Activated naive CD8-positive, alpha-beta T cell treated with anti-CD3 and anti-CD28 coated beads for 36 hours (primary cell): ENCODE data around the gene PRKCH. TPM values are rescaled to one million over a fixed set of nuclear protein-coding genes. Genes with fewer than 3 reads are reported as not detected.
A peak's percentile ranks its signal among the peaks of the same experiment; 100 is the strongest.

ENCODE experiments used
- DNase-seq: peaks from one replicate; pipeline ENCODE4 v3.0.0; 2021
- H3K27ac Mint-ChIP-seq: one replicate; pipeline ENCODE4 v1.8.0; 2022; ENCODE audit warnings: mild to moderate bottlenecking, moderate library complexity, mixed read lengths
- H3K27me3 Mint-ChIP-seq: one replicate; pipeline ENCODE4 v1.8.0; 2022; ENCODE audit warnings: mild to moderate bottlenecking, mixed read lengths
- H3K36me3 Mint-ChIP-seq: one replicate; pipeline ENCODE4 v1.8.0; 2021; ENCODE audit warnings: mild to moderate bottlenecking, mixed read lengths
- H3K4me1 Mint-ChIP-seq: one replicate; pipeline ENCODE4 v1.8.0; 2021; ENCODE audit warnings: mixed read lengths
- H3K4me3 Mint-ChIP-seq: one replicate; pipeline ENCODE4 v1.8.0; 2022; ENCODE audit warnings: mild to moderate bottlenecking, moderate library complexity, mixed read lengths
- H3K9me3 Mint-ChIP-seq: one replicate; pipeline ENCODE4 v1.8.0; 2022; ENCODE audit warnings: mixed read lengths
- total RNA-seq, 2 experiments: library from RNA; stranded (reverse); gene quantifications; one replicate each; pipeline ENCODE4 v1.2.3, GENCODE V29; 2021

The PRKCH gene
- total RNA-seq, 2 experiments from 2014 or later: 176 to 177 TPM

GRCh38 chr14:61472011-61472672 lies 150.8 kb downstream of the PRKCH start:
- Mint-ChIP-seq H3K27me3 (no peaks in the 10 kb centered on the region), H3K4me1 (peaks cover 85% of the 10 kb centered on the region), H3K4me3 (peak overlapping the region; percentile 77), H3K36me3 (peaks cover 69% of the 10 kb centered on the region), H3K27ac (peak overlapping the region; percentile 91), H3K9me3 (peaks cover 5% of the 10 kb centered on the region)
- peak; percentile 53 for DNase-seq

GRCh38 chr14:61472801-61473376 lies 151.5 kb downstream of the PRKCH start:
- no peaks in the 10 kb centered on the region for H3K27me3 Mint-ChIP-seq
- peaks cover 88% of the 10 kb centered on the region for H3K4me1 Mint-ChIP-seq
- peak; percentile 67 for DNase-seq
- H3K4me3 Mint-ChIP-seq: peak overlapping the region; percentile 77
- peaks cover 5% of the 10 kb centered on the region for H3K9me3 Mint-ChIP-seq
- peaks cover 65% of the 10 kb centered on the region for H3K36me3 Mint-ChIP-seq
- peak overlapping the region; percentile 91 for H3K27ac Mint-ChIP-seq

- peaks cover 89% of the 10 kb centered on the region for H3K4me1 Mint-ChIP-seq
- peaks cover 66% of the 10 kb centered on the region for H3K36me3 Mint-ChIP-seq
- H3K27me3 Mint-ChIP-seq: no peaks in the 10 kb centered on the region
- H3K9me3 Mint-ChIP-seq: peaks cover 5% of the 10 kb centered on the region
- H3K27ac Mint-ChIP-seq: peak overlapping the region; percentile 91
- no peak for DNase-seq
- peak overlapping the region; percentile 3 for H3K4me3 Mint-ChIP-seq
Measured at GRCh38 chr14:61474015-61474414, 152.6 kb downstream of the PRKCH start.

- Mint-ChIP-seq H3K36me3 (peaks cover 61% of the 10 kb centered on the region), H3K27me3 (no peaks in the 10 kb centered on the region), H3K4me1 (peaks cover 90% of the 10 kb centered on the region), H3K4me3 (no peak overlapping the region), H3K27ac (peak overlapping the region; percentile 91), H3K9me3 (peaks cover 5% of the 10 kb centered on the region)
- no peak for DNase-seq
Measured at GRCh38 chr14:61474701-61475100, 153.3 kb downstream of the PRKCH start.

- DNase-seq: no peak
- H3K4me3 Mint-ChIP-seq: peak overlapping the region; percentile 24
- H3K36me3 Mint-ChIP-seq: peaks cover 55% of the 10 kb centered on the region
Measured at GRCh38 chr14:61475316-61475715, 153.9 kb downstream of the PRKCH start.

GRCh38 chr14:61476105-61476753 lies 154.8 kb downstream of the PRKCH start:
- peak overlapping the region; percentile 76 for H3K4me3 Mint-ChIP-seq
- H3K4me1 Mint-ChIP-seq: peaks cover 90% of the 10 kb centered on the region
- H3K9me3 Mint-ChIP-seq: peaks cover 5% of the 10 kb centered on the region
- DNase-seq: no peak
- peak overlapping the region; percentile 93 for H3K27ac Mint-ChIP-seq
- H3K36me3 Mint-ChIP-seq: peaks cover 53% of the 10 kb centered on the region
- no peaks in the 10 kb centered on the region for H3K27me3 Mint-ChIP-seq

More at GRCh38 chr14:61475316-61475715, 153.9 kb downstream of the PRKCH start:
- no peaks in the 10 kb centered on the region for H3K27me3 Mint-ChIP-seq
- H3K27ac Mint-ChIP-seq: peak overlapping the region; percentile 91
- H3K4me1 Mint-ChIP-seq: peaks cover 90% of the 10 kb centered on the region
- peaks cover 5% of the 10 kb centered on the region for H3K9me3 Mint-ChIP-seq

- peaks cover 5% of the 10 kb centered on the region for H3K9me3 Mint-ChIP-seq
- peak overlapping the region; percentile 93 for H3K27ac Mint-ChIP-seq
- peak; percentile 59 for DNase-seq
- H3K27me3 Mint-ChIP-seq: no peaks in the 10 kb centered on the region
- peak overlapping the region; percentile 76 for H3K4me3 Mint-ChIP-seq
- peaks cover 56% of the 10 kb centered on the region for H3K36me3 Mint-ChIP-seq
- H3K4me1 Mint-ChIP-seq: peaks cover 90% of the 10 kb centered on the region
Measured at GRCh38 chr14:61476754-61477410, 155.5 kb downstream of the PRKCH start.

GRCh38 chr14:61477712-61478462 lies 156.5 kb downstream of the PRKCH start:
- H3K27me3 Mint-ChIP-seq: no peaks in the 10 kb centered on the region
- peak overlapping the region; percentile 93 for H3K27ac Mint-ChIP-seq
- peak overlapping the region; percentile 76 for H3K4me3 Mint-ChIP-seq
- peaks cover 5% of the 10 kb centered on the region for H3K9me3 Mint-ChIP-seq
- H3K4me1 Mint-ChIP-seq: peaks cover 90% of the 10 kb centered on the region
- H3K36me3 Mint-ChIP-seq: peaks cover 60% of the 10 kb centered on the region
- DNase-seq: peak; percentile 55

- H3K27ac Mint-ChIP-seq: peak overlapping the region; percentile 93
- H3K27me3 Mint-ChIP-seq: no peaks in the 10 kb centered on the region
- peaks cover 59% of the 10 kb centered on the region for H3K36me3 Mint-ChIP-seq
- DNase-seq: peak; percentile 45
- H3K4me3 Mint-ChIP-seq: peak overlapping the region; percentile 76
- peaks cover 89% of the 10 kb centered on the region for H3K4me1 Mint-ChIP-seq
- peaks cover 2% of the 10 kb centered on the region for H3K9me3 Mint-ChIP-seq
Measured at GRCh38 chr14:61478971-61479473, 157.6 kb downstream of the PRKCH start.

GRCh38 chr14:61479746-61480502 lies 158.5 kb downstream of the PRKCH start:
- Mint-ChIP-seq H3K4me1 (peaks cover 89% of the 10 kb centered on the region), H3K4me3 (peak overlapping the region; percentile 76), H3K36me3 (peaks cover 59% of the 10 kb centered on the region), H3K9me3 (no peaks in the 10 kb centered on the region), H3K27ac (peak overlapping the region; percentile 93), H3K27me3 (no peaks in the 10 kb centered on the region)
- DNase-seq: no peak

- H3K4me3 Mint-ChIP-seq: peak overlapping the region; percentile 2
- no peak for DNase-seq
- peaks cover 63% of the 10 kb centered on the region for H3K36me3 Mint-ChIP-seq
Measured at GRCh38 chr14:61480704-61481285, 159.4 kb downstream of the PRKCH start.

GRCh38 chr14:61481701-61482100 lies 160.3 kb downstream of the PRKCH start:
- Mint-ChIP-seq H3K4me3 (no peak overlapping the region), H3K4me1 (peaks cover 89% of the 10 kb centered on the region), H3K36me3 (peaks cover 67% of the 10 kb centered on the region), H3K27ac (peak overlapping the region; percentile 93), H3K27me3 (no peaks in the 10 kb centered on the region), H3K9me3 (no peaks in the 10 kb centered on the region)
- no peak for DNase-seq

More at GRCh38 chr14:61480704-61481285, 159.4 kb downstream of the PRKCH start:
- Mint-ChIP-seq H3K4me1 (peaks cover 91% of the 10 kb centered on the region), H3K27me3 (no peaks in the 10 kb centered on the region), H3K9me3 (no peaks in the 10 kb centered on the region), H3K27ac (peak overlapping the region; percentile 93)

GRCh38 chr14:61482348-61483206 lies 161.2 kb downstream of the PRKCH start:
- Mint-ChIP-seq H3K27ac (peak overlapping the region; percentile 93), H3K36me3 (peaks cover 75% of the 10 kb centered on the region), H3K4me3 (no peak overlapping the region), H3K27me3 (no peaks in the 10 kb centered on the region), H3K9me3 (no peaks in the 10 kb centered on the region), H3K4me1 (peaks cover 89% of the 10 kb centered on the region)
- no peak for DNase-seq
